Ovary (tissue), 9 donors: ENCODE data around the gene DYNC1H1. TPM values are rescaled to one million over a fixed set of nuclear protein-coding genes. Genes with fewer than 3 reads are reported as not detected.
A peak's percentile ranks its signal among the peaks of the same experiment; 100 is the strongest.

Experiments used
- DNase-seq, 5 donors: peaks; one replicate each; pipeline ENCODE4 v3.0.0-alpha.2; 2019 to 2020
- H3K27ac ChIP-seq, 2 donors: fragments of 200-600 bp; one replicate each; pipeline versions ENCODE4 v1.5.1 to v1.8.0; 2019 to 2022
- H3K27me3 ChIP-seq: fragments of 200-600 bp; one replicate; pipeline ENCODE4 v1.8.0; 2022
- H3K36me3 ChIP-seq: fragments of 200-600 bp; sonication (generic); one replicate; pipeline ENCODE4 v1.5.1; 2019
- H3K4me1 ChIP-seq: one replicate; pipeline ENCODE4 v1.8.1; 2013; ENCODE audit warnings: mild to moderate bottlenecking, moderate library complexity; ENCODE audit not compliant: insufficient read depth
- H3K4me3 ChIP-seq: fragments of 200-600 bp; sonication (generic); one replicate; pipeline ENCODE4 v1.5.1; 2017
- H3K9me3 ChIP-seq, 2 donors: fragments of 200-600 bp in 1 of 2; sonication (generic) in 1 of 2; one replicate each; pipeline versions ENCODE4 v1.5.1 to v1.8.1; 2013 to 2019; ENCODE audit warnings: mild to moderate bottlenecking in 1 of 2, moderate library complexity in 1 of 2
- EP300 ChIP-seq: sonication (generic); formaldehyde crosslinking; IDR thresholded peaks from one replicate; pipeline ENCODE4 v1.6.1; 2017; ENCODE audit warnings: antibody characterized with exemption
- POLR2A ChIP-seq: fragments of 450-650 bp; IDR thresholded peaks from one replicate; pipeline ENCODE4 v1.6.1; 2017; ENCODE audit warnings: antibody characterized with exemption, mild to moderate bottlenecking, moderate library complexity
- WGBS, 3 donors: extraction: QIAGEN DNeasy Blood & Tissue Kit in 1 of 3; methylation state at CpG; one replicate each; pipeline versions ENCODE4 v1.1.5 to v1.1.7; 2013 to 2017; 5-methylcytosine and 5-hydroxymethylcytosine counted together
- intact Hi-C, 4 donors: fragments of 100-400 bp; cut with DNase I; formaldehyde crosslinking; loops; one replicate each; pipeline versions ENCODE4 v1.11.0 to v1.15.1; 2022 to 2023
- polyA plus RNA-seq, 2 donors: library from polyadenylated mRNA; stranded (reverse); fragments of 200-250 nt in 1 of 2; fragments of 350-450 nt in 1 of 2; fragmentation: Illumina TruSeq in 1 of 2; extraction: RNeasy Lipid Tissue Mini Kit (QIAGEN cat#74804) in 1 of 2; gene quantifications; one replicate each; pipeline ENCODE4 v1.2.3, GENCODE V29; 2013 to 2014
- total RNA-seq, 7 donors: library from RNA; depleted of rRNA in 2 of 7; stranded (reverse); fragments of >200 nt in 2 of 7; fragmentation: NEBNext Ultra II Directional in 3 of 7; extraction: Animal tissue kit (Norgen Biotek cat#: 25700) in 3 of 7; gene quantifications; one replicate each; pipeline versions ENCODE4 v1.1.0 to v1.2.4, GENCODE V29; 2016 to 2023
- TF ChIP-seq, protein P1 (sequence below), 3 donors: fragments of 450-650 bp in 2 of 3; fragments of 200-600 bp in 1 of 3; IDR thresholded peaks; one replicate each; pipeline versions ENCODE4 v1.5.1 to v1.8.0; 2016 to 2022; ENCODE audit warnings: antibody characterized with exemption in 3 of 3, mild to moderate bottlenecking in 1 of 3
- donor health status: DM: no; HTN: no; CAD: no; lungs with moderate emphysema.
- donor health status: DM: no; HTN: no; CAD: no.
- donor health status: Bipolar disorder and iron deficiency.
- donor health status: DM: yes; HTN: yes; CAD: no.
- donor health status: DM: no; HTN: no; CAD: no.
- donor health status: DM: yes; HTN: yes; CAD: no.

DYNC1H1 gene
- total and polyA plus RNA-seq, 9 donors = 130 to 373 (median 246) TPM

DNA sequence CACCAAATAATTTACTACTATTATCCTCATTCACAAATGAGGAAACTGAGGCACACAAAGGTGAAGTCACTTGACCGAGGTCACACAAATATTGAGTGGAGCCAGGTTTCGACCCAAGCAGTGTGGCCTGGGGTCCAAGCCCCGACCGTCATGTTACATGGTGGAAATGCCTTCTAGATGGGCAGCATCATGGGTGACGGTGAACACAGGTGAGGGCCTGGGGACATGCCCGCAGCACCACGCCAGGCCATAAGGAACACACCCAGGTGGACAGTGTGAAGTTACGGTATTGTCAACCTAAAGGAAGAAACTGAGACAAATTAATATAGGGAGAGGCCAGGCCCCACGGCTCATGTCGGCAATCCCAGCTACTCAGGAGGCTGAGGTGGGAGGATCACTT, 35.3 kb upstream of the DYNC1H1 start:
- peak overlapping the region; percentile 50 to 93 for H3K27ac ChIP-seq
- 87 to 98% (median 94%) methylated on average over 10 of the region's 10 CpGs for WGBS, 3 donors

DNA sequence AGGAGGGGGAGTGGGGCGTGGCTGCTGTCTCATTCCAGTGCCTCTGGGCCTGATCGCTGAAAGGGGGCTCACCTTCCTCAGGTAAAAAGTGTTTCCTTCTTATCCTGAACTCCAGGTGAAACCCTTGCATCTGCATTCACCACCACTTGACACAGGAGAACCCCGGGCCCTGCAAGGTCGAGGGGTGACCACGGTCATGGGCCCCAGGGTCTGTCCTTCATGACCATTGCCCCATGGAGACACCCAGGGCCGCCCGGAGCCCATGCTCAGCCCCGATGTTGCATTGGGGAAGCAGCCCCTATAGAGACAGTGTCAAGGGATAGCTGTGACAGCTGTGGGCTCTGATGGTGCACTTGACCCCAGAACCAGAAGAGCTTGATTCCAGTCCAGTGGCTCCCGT, 34.4 kb upstream of the DYNC1H1 start:
- Histone ChIP-seq H3K36me3 (no peaks in the 10 kb centered on the region), H3K4me1 (peaks cover 13% of the 10 kb centered on the region), H3K27me3 (no peaks in the 10 kb centered on the region), H3K27ac (peak overlapping the region in 1 of 2 donors; percentile 93), H3K4me3 (no peak overlapping the region), H3K9me3 (no peaks in the 10 kb centered on the region)
- intact Hi-C loops = no loop called here
- TF ChIP-seq POLR2A = no peak
- TF ChIP-seq EP300 = no peak
- TF ChIP-seq, protein P1, sequence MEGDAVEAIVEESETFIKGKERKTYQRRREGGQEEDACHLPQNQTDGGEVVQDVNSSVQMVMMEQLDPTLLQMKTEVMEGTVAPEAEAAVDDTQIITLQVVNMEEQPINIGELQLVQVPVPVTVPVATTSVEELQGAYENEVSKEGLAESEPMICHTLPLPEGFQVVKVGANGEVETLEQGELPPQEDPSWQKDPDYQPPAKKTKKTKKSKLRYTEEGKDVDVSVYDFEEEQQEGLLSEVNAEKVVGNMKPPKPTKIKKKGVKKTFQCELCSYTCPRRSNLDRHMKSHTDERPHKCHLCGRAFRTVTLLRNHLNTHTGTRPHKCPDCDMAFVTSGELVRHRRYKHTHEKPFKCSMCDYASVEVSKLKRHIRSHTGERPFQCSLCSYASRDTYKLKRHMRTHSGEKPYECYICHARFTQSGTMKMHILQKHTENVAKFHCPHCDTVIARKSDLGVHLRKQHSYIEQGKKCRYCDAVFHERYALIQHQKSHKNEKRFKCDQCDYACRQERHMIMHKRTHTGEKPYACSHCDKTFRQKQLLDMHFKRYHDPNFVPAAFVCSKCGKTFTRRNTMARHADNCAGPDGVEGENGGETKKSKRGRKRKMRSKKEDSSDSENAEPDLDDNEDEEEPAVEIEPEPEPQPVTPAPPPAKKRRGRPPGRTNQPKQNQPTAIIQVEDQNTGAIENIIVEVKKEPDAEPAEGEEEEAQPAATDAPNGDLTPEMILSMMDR (IDR thresholded peaks at IDR 0.05) = no peak
- 84 to 92% (median 89%) methylated on average over 9 of the region's 9 CpGs for WGBS, 3 donors
- DNase-seq = peak in 1 of 5 donors; percentile 36

More for the DNA sequence above, 35.3 kb upstream of the DYNC1H1 start:
- Histone ChIP-seq H3K4me1 (peaks cover 13% of the 10 kb centered on the region), H3K4me3 (no peak overlapping the region), H3K36me3 (no peaks in the 10 kb centered on the region), H3K9me3 (no peaks in the 10 kb centered on the region), H3K27me3 (no peaks in the 10 kb centered on the region)
- DNase-seq = peak in 1 of 5 donors; percentile 38
- TF ChIP-seq, protein P1 (IDR thresholded peaks at IDR 0.05) = no peak
- TF ChIP-seq EP300 = no peak
- no peak for TF ChIP-seq POLR2A
- intact Hi-C loops = no loop called here

DNA sequence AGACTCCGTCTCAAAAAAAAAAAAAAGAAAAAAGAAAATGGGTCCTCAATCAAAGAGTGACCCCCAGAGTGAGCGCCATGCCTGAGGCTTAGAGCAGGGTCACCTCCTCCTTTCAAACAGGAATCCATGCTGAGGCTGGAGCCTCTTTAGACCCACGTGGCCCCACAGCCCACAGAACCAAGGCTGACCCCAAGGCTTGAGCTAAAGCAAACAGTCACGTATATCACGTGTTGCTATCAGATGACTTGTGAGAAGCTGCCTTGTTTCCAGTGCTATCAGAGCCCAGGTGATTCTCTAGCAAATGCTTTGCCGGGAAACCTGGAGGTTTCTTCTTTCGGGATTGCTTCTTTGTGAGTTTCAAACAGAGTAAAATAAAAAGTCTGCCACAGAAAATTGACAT, 31.7 kb upstream of the DYNC1H1 start:
- H3K4me1 ChIP-seq = peaks cover 11% of the 10 kb centered on the region
- no peaks in the 10 kb centered on the region for H3K9me3 ChIP-seq
- TF ChIP-seq POLR2A = no peak
- TF ChIP-seq, protein P1 (IDR thresholded peaks at IDR 0.05) = no peak
- TF ChIP-seq EP300 = no peak
- WGBS, 3 donors = 35 to 56% (median 35%) methylated on average over 7 of the region's 7 CpGs
- intact Hi-C loops = no loop called here
- DNase-seq = peak in 1 of 5 donors; percentile 20
- H3K4me3 ChIP-seq = no peak overlapping the region
- H3K27ac ChIP-seq = no peak overlapping the region
- no peaks in the 10 kb centered on the region for H3K36me3 ChIP-seq
- H3K27me3 ChIP-seq = no peaks in the 10 kb centered on the region

DNA sequence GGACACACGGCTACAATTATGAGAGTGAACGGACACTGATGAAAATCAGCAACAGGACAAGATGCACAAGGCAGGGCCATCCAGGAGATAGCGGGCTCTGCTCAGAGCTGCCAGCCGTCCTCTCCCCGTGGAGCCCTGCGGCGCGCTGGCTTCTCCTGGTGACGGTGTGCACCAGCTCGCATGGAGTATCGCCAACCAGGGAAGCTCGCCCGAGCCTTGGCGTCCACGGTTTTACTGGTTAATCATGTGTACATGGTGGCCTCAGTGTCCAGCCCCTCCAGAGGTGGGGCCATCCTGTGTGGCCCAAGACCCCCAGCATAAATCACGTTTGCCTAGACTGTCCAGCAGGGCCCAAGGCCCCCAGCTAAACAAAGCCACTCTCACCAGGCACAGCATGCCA, 31.2 kb upstream of the DYNC1H1 start:
- peaks cover 10% of the 10 kb centered on the region for H3K4me1 ChIP-seq
- no peaks in the 10 kb centered on the region for H3K27me3 ChIP-seq
- no peak overlapping the region for H3K4me3 ChIP-seq
- H3K27ac ChIP-seq = no peak overlapping the region
- no peaks in the 10 kb centered on the region for H3K9me3 ChIP-seq
- intact Hi-C loops = no loop called here
- no peaks in the 10 kb centered on the region for H3K36me3 ChIP-seq
- no peak for TF ChIP-seq EP300
- TF ChIP-seq, protein P1 (IDR thresholded peaks at IDR 0.05) = no peak
- DNase-seq = peak in 1 of 5 donors; percentile 36
- WGBS, 3 donors = 74 to 80% (median 79%) methylated on average over 16 of the region's 16 CpGs
